A549 (cell line): Measurements from ENCODE around the gene BOC.

ENCODE experiments used
- CTCF ChIP-seq: fragments of >200 bp; sonication (Bioruptor Twin); formaldehyde crosslinking; IDR thresholded peaks from 3 replicates; pipeline ENCODE4 v1.5.1; 2016
- FOSL2 ChIP-seq, 2 experiments: fragments of 450-650 bp in 1 of 2; fragments of >200 bp in 1 of 2; sonication (Bioruptor Twin) in 1 of 2; formaldehyde crosslinking; IDR thresholded peaks; 2 replicates each; pipeline versions ENCODE4 v1.5.0 to v1.6.1; 2016 to 2020; ENCODE audit warnings: mild to moderate bottlenecking in 1 of 2, moderate library complexity in 1 of 2
- FOXS1 ChIP-seq: fragments of 250-450 bp; sonication (Bioruptor Pico); IDR thresholded peaks from 2 replicates; pipeline ENCODE4 v1.5.0; 2020; ENCODE audit warnings: mild to moderate bottlenecking, moderate library complexity
- MYC ChIP-seq: IDR thresholded peaks from 2 replicates; pipeline ENCODE4 v1.6.1; 2012; ENCODE audit warnings: mild to moderate bottlenecking, inconsistent platforms, low read length, improper control_type of control experiment, borderline replicate concordance
- SMC3 ChIP-seq: fragments of >200 bp; sonication (Bioruptor Twin); formaldehyde crosslinking; IDR thresholded peaks from 3 replicates; pipeline ENCODE4 v1.6.1; 2018; ENCODE audit warnings: inconsistent platforms
- ZNF302 ChIP-seq: fragments of 250-450 bp; sonication (Bioruptor Pico); IDR thresholded peaks from 2 replicates; pipeline ENCODE4 v1.9.0; 2021; ENCODE audit warnings: inconsistent platforms, mild to moderate bottlenecking, moderate library complexity

GRCh38 chr3:113163152-113163551 lies 48.2 kb upstream of the BOC start:
- TF ChIP-seq FOXS1 (CRISPR knock-in tag) (no peak), CTCF (no peak), SMC3 (no peak), FOSL2 (IDR thresholded peaks at IDR 0.05) (no peak), FOSL2 (CRISPR knock-in tag; IDR thresholded peaks at IDR 0.05) (no peak), ZNF302 (CRISPR knock-in tag) (no peak), MYC (no peak)
